IMR-90 (cell line): Measurements from ENCODE around the gene ZCCHC24. TPM values are rescaled to one million over a fixed set of nuclear protein-coding genes. Genes with fewer than 3 reads are reported as not detected.

Experiments
- ATAC-seq: fragments of 200-7000 bp; cut with Tn5 transposase; 2 replicates; pipeline ENCODE4 v1.9.1; 2020; ENCODE audit warnings: low read depth, mild to moderate bottlenecking, moderate library complexity
- BruUV-seq: library from RNA; stranded (reverse); fragments of 400-500 nt; replicated peaks from 2 replicates; lab custom pipeline; 2021; lab: Mats Ljungman, UMichigan
- CTCF ChIA-PET: fragments of 300-600 bp; formaldehyde crosslinking; extraction: SDS; loops from one replicate; lab custom pipeline; 2021; ENCODE audit warnings: antibody characterized with exemption; lab: Yijun Ruan, JAX
- POLR2A ChIA-PET: fragments of 300-600 bp; sonication (Branson Sonifier 250); formaldehyde crosslinking; loops from one replicate; lab custom pipeline; 2022; ENCODE audit warnings: antibody characterized with exemption; ENCODE audit not compliant: unreplicated experiment; lab: Charles Lee
- DNase-seq: peaks from one replicate; pipeline ENCODE4 v3.0.0; 2013
- H2AFZ ChIP-seq: replicated peaks from 2 replicates; pipeline ENCODE3; 2013; ENCODE audit warnings: low read length, mild to moderate bottlenecking; ENCODE audit not compliant: poor library complexity
- H2AK5ac ChIP-seq: 2 replicates; pipeline ENCODE4 v1.6.1; 2013; ENCODE audit warnings: low read depth, low read length, inconsistent platforms
- H2AK9ac ChIP-seq: replicated peaks from 2 replicates; pipeline ENCODE3; 2013; ENCODE audit warnings: mild to moderate bottlenecking, low read depth, low read length, moderate library complexity; ENCODE audit not compliant: poor library complexity
- H2BK120ac ChIP-seq: 2 replicates; pipeline ENCODE4 v1.6.1; 2013; ENCODE audit warnings: low read depth, low read length, inconsistent platforms
- H2BK15ac ChIP-seq: 3 replicates; pipeline ENCODE4 v1.6.1; 2013; ENCODE audit warnings: low read depth, low read length, inconsistent platforms
- H2BK20ac ChIP-seq: 2 replicates; pipeline ENCODE4 v1.6.1; 2013; ENCODE audit warnings: low read depth, mild to moderate bottlenecking, inconsistent platforms, low read length, moderate library complexity
- H2BK5ac ChIP-seq: 2 replicates; pipeline ENCODE4 v1.6.1; 2013; ENCODE audit warnings: mild to moderate bottlenecking, low read depth, low read length, inconsistent platforms; ENCODE audit not compliant: poor library complexity, severe bottlenecking
- H3K14ac ChIP-seq: replicated peaks from 2 replicates; pipeline ENCODE4 v1.6.1; 2013; ENCODE audit warnings: low read depth, low read length, inconsistent platforms
- H3K18ac ChIP-seq: 2 replicates; pipeline ENCODE4 v1.6.1; 2013; ENCODE audit warnings: low read depth, low read length, control low read depth
- H3K23ac ChIP-seq: 2 replicates; pipeline ENCODE4 v1.6.1; 2013; ENCODE audit warnings: low read depth, low read length, inconsistent platforms
- H3K27ac ChIP-seq: 2 replicates; pipeline ENCODE4 v1.5.1; 2013; ENCODE audit warnings: mild to moderate bottlenecking, control low read depth, low read length; ENCODE audit not compliant: insufficient read depth
- H3K27me3 ChIP-seq: 2 replicates; pipeline ENCODE4 v1.6.1; 2013; ENCODE audit warnings: low read length; ENCODE audit not compliant: control insufficient read depth, insufficient read depth
- H3K36me3 ChIP-seq: 2 replicates; pipeline ENCODE4 v1.6.1; 2013; ENCODE audit warnings: low read length, mixed read lengths; ENCODE audit not compliant: control insufficient read depth, insufficient read depth
- H3K4ac ChIP-seq: 2 replicates; pipeline ENCODE4 v1.6.1; 2013; ENCODE audit warnings: low read depth, low read length, inconsistent platforms
- H3K4me1 ChIP-seq: 2 replicates; pipeline ENCODE4 v1.6.1; 2013; ENCODE audit warnings: low read length, mixed read lengths; ENCODE audit not compliant: control insufficient read depth, insufficient read depth
- H3K4me2 ChIP-seq: 2 replicates; pipeline ENCODE4 v1.6.1; 2013; ENCODE audit warnings: low read depth, mild to moderate bottlenecking, control low read depth, low read length, moderate library complexity
- H3K4me3 ChIP-seq: 2 replicates; pipeline ENCODE4 v1.5.1; 2013; ENCODE audit warnings: low read depth, mild to moderate bottlenecking, control low read depth, low read length, moderate library complexity; ENCODE audit not compliant: insufficient read depth
- H3K56ac ChIP-seq: 2 replicates; pipeline ENCODE4 v1.6.1; 2013; ENCODE audit warnings: low read length, inconsistent platforms; ENCODE audit not compliant: insufficient read depth; ENCODE audit errors: extremely low read depth
- H3K79me1 ChIP-seq, 2 experiments: 2 replicates each; pipeline ENCODE4 v1.6.1; 2013; ENCODE audit warnings: low read length in 2 of 2, inconsistent platforms in 1 of 2, low read depth in 1 of 2
- H3K9ac ChIP-seq: 2 replicates; pipeline ENCODE4 v1.6.1; 2013; ENCODE audit warnings: low read depth, low read length, control low read depth
- H3K9me1 ChIP-seq: 2 replicates; pipeline ENCODE4 v1.6.1; 2013; ENCODE audit warnings: low read length, inconsistent platforms; ENCODE audit not compliant: insufficient read depth
- H3K9me3 ChIP-seq: 2 replicates; pipeline ENCODE4 v1.6.1; 2013; ENCODE audit warnings: low read length; ENCODE audit not compliant: control insufficient read depth, insufficient read depth
- H4K20me1 ChIP-seq: 2 replicates; pipeline ENCODE4 v1.6.1; 2013; ENCODE audit warnings: low read length, inconsistent platforms; ENCODE audit not compliant: insufficient read depth
- H4K5ac ChIP-seq: 2 replicates; pipeline ENCODE4 v1.6.1; 2013; ENCODE audit warnings: mild to moderate bottlenecking, low read depth, low read length, control low read depth
- H4K8ac ChIP-seq, 2 experiments: 2 replicates each; pipeline ENCODE4 v1.6.1; 2013; ENCODE audit warnings: low read depth in 2 of 2, low read length in 2 of 2, control low read depth in 1 of 2, inconsistent platforms in 1 of 2
- H4K91ac ChIP-seq: 2 replicates; pipeline ENCODE4 v1.6.1; 2013; ENCODE audit warnings: low read depth, low read length, inconsistent platforms; ENCODE audit not compliant: insufficient read depth
- BHLHE40 ChIP-seq: fragments of 150-350 bp; IDR thresholded peaks from 2 replicates; pipeline ENCODE4 v1.6.1; 2016; ENCODE audit warnings: mild to moderate bottlenecking, low read depth, low read length
- FOS ChIP-seq: fragments of 150-350 bp; IDR thresholded peaks from 2 replicates; pipeline ENCODE4 v1.6.1; 2016; ENCODE audit warnings: low read depth, low read length
- RFX5 ChIP-seq: IDR thresholded peaks from 2 replicates; pipeline ENCODE4 v1.8.0; 2012; ENCODE audit warnings: low read depth, mild to moderate bottlenecking, low read length, moderate library complexity
- WGBS, 2 experiments: methylation state at CpG; one replicate each; pipeline versions ENCODE4 v1.1.5 to v1.1.7; 2013; ENCODE audit warnings: missing lambda C conversion rate in 2 of 2; ENCODE audit not compliant: insufficient read length in 1 of 2; ENCODE audit errors: extremely low coverage in 2 of 2; 5-methylcytosine and 5-hydroxymethylcytosine counted together
- dilution Hi-C: fragments of 300-500 bp; cut with HindIII; formaldehyde crosslinking; loops from one replicate; pipeline ENCODE4 v1.14.3; 2018; ENCODE audit warnings: low sequenced_read_pairs; ENCODE audit not compliant: unreplicated experiment
- in situ Hi-C: fragments of 300-500 bp; cut with MboI; formaldehyde crosslinking; loops from 3 replicates; pipeline ENCODE4 v1.14.3; 2019; ENCODE audit warnings: low sequenced_read_pairs, inconsistent platforms, mixed read lengths
- intact Hi-C: fragments of 100-400 bp; cut with micrococcal nuclease; formaldehyde crosslinking; loops from 2 replicates; pipeline ENCODE4 v1.10.0; 2022
- polyA plus RNA-seq, 3 experiments: library from polyadenylated mRNA; depleted of rRNA; stranded (reverse); fragments of >200 nt; gene quantifications; 2 replicates each; pipeline ENCODE4 v1.2.3, GENCODE V29; 2012; ENCODE audit warnings: low replicate concordance in 1 of 3
- total RNA-seq: library from RNA; depleted of rRNA; stranded (reverse); fragments of >200 nt; gene quantifications from 2 replicates; pipeline ENCODE4 v1.2.3, GENCODE V29; 2012
- TF ChIP-seq, protein P1 (sequence below): fragments of 150-350 bp; IDR thresholded peaks from 2 replicates; pipeline ENCODE4 v1.6.1; 2016; ENCODE audit warnings: low read depth, mild to moderate bottlenecking, low read length, moderate library complexity, borderline replicate concordance

Gene ZCCHC24
- total and polyA plus RNA-seq, 2 of the 4 experiments (the other 2 are of a cell fraction): 15.1 to 25.9 TPM

DNA sequence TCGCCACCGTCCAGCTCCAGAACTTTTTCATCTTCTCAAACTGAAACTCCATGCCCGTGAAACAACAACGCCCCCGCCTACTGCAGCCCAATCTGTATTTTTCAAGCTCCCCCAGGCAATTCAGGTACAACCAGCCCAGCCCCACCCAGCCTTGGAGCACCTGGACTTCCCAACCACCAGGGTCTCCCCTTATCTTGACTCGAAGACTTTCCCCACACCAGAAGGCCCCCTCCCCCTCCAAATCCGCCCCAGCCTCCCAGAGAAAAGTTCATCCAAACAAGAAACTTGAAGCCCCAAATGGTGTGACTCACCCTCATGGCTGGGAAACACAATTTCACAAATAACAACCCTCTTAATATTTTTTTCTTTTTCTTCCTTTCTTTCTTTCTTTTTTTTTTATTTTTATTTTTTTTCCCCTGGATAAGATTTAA is 10.6 kb downstream of the ZCCHC24 start:
- Histone ChIP-seq H2AFZ (peak overlapping the region; percentile 53), H2BK15ac (peak overlapping the region; percentile 82; the same call in 2 of the 3 replicates), H2AK5ac (peak overlapping the region; percentile 98), H3K23ac (peak overlapping the region; percentile 89), H3K79me1 (peaks cover 72 to 99% of the 10 kb centered on the region in 2 experiments), H3K4me2 (peak overlapping the region; percentile 97), H4K5ac (peak overlapping the region; percentile 82), H4K8ac (peak overlapping the region; percentile 92 to 93), H4K20me1 (peaks cover 28% of the 10 kb centered on the region), H2BK120ac (peak overlapping the region; percentile 95), H3K14ac (peak overlapping the region; percentile 95), H3K9me1 (peaks cover 52% of the 10 kb centered on the region), H4K91ac (peak overlapping the region; percentile 95), H2BK20ac (peak overlapping the region; percentile 89), H3K9me3 (no peaks in the 10 kb centered on the region), H3K27ac (peak overlapping the region; percentile 98), H2BK5ac (peak overlapping the region; percentile 98), H3K9ac (peak overlapping the region; percentile 68), H3K4me3 (no peak overlapping the region), H3K4me1 (peaks cover 75% of the 10 kb centered on the region), H3K36me3 (peaks cover 58% of the 10 kb centered on the region), H2AK9ac (peak overlapping the region; percentile 43), H3K27me3 (no peaks in the 10 kb centered on the region), H3K18ac (peak overlapping the region; percentile 96), H3K56ac (peak overlapping the region; percentile 96), H3K4ac (peak overlapping the region; percentile 97)
- intact Hi-C loops (no loop called here), in situ Hi-C loops (no loop called here), dilution Hi-C loops (no loop called here)
- ChIA-PET POLR2A (no interaction called here), CTCF (no interaction called here)
- TF ChIP-seq RFX5: no peak
- 0 out of 2 replicates have a peak, but pooled peaks have one; percentile 13 for TF ChIP-seq BHLHE40
- TF ChIP-seq, protein P1, sequence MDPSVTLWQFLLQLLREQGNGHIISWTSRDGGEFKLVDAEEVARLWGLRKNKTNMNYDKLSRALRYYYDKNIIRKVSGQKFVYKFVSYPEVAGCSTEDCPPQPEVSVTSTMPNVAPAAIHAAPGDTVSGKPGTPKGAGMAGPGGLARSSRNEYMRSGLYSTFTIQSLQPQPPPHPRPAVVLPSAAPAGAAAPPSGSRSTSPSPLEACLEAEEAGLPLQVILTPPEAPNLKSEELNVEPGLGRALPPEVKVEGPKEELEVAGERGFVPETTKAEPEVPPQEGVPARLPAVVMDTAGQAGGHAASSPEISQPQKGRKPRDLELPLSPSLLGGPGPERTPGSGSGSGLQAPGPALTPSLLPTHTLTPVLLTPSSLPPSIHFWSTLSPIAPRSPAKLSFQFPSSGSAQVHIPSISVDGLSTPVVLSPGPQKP: no peak
- TF ChIP-seq FOS: peak; percentile 74; the same call in 1 of the 2 replicates
- DNase-seq: peak; percentile 86
- 57% methylated on average over 5 of the region's 7 CpGs; no CpG with 5 or more reads in 1 of the 2 experiments for WGBS, 2 experiments
- no TSS peak for BruUV-seq
- peak; percentile 39 for ATAC-seq
